Measurements from ENCODE around the gene NEUROD4.

DNA sequence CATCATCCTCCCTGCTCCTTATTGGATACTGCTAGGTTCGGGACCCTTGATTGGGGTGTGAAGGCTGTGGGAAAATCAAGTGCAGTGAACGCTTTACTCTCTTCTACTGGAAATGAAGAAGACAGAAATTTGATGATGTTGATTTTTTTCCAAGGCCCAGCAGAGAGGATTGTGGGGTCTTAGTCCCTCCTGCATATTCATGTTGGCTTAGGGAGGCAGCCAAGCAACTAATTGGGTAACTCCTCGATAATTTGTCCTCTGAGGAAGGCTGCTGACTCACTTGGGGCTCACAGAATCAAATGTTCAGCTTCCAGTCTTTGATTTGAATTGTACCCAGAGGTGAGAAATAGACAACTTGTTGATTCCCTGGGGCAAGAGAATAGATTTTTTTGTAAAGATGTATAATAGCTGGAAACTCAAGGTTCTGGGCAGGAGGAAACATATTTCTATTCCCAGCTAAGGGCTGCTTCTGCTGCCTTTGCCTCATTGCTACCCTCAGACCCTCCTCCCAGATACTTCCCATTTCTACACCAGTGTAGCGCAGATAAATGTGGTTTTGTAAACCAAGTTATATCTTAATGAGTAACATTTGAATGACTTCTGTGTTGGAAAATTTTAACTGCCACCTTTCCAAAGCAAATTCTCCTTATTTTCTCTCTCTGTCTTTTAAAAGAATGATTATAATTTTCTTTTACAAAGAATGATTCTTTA, 21.7 kb downstream of the NEUROD4 start:
- TF ChIP-seq, protein P1, sequence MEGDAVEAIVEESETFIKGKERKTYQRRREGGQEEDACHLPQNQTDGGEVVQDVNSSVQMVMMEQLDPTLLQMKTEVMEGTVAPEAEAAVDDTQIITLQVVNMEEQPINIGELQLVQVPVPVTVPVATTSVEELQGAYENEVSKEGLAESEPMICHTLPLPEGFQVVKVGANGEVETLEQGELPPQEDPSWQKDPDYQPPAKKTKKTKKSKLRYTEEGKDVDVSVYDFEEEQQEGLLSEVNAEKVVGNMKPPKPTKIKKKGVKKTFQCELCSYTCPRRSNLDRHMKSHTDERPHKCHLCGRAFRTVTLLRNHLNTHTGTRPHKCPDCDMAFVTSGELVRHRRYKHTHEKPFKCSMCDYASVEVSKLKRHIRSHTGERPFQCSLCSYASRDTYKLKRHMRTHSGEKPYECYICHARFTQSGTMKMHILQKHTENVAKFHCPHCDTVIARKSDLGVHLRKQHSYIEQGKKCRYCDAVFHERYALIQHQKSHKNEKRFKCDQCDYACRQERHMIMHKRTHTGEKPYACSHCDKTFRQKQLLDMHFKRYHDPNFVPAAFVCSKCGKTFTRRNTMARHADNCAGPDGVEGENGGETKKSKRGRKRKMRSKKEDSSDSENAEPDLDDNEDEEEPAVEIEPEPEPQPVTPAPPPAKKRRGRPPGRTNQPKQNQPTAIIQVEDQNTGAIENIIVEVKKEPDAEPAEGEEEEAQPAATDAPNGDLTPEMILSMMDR (IDR thresholded peaks at IDR 0.05) = no peak
- TF ChIP-seq POLR2AphosphoS5 (IDR thresholded peaks at IDR 0.05) (no peak), POLR2A (IDR thresholded peaks at IDR 0.05) (no peak)

Data from upper lobe of left lung (tissue), 4 donors.